GM19452 (cell line): Measurements from ENCODE around the gene PHC3.
A peak's percentile ranks its signal among the peaks of the same experiment; 100 is the strongest.

Experiments used
- ATAC-seq: cut with Tn5 transposase; IDR thresholded peaks from one replicate; pipeline ENCODE4 v1.9.1; 2021; ENCODE audit not compliant: unreplicated experiment

Gene PHC3

DNA sequence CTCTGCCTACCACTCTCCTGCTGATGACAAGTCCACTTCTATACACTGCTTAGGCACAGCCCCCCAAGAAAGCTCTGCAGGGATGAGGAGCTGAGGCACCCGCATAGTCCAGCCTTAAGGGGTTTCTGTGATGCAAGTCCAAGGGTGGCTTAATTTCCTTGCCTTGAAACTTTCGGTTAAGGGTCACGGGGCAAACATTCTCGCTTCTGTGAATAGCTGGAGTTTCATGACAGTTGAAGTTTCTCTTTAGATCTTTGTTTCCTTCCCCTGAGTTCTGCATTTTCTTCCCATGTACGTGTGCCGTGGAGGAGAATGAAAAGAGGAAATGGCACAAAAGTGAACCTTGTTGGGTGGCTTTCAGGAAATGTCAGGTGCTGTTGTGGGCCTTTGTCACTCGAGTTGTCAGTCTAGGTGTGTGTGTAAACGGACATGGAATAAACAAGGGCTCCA lies 136.7 kb downstream of the PHC3 start:
- peak; percentile 79 for ATAC-seq

- no peak for ATAC-seq
These were observed 137.3 kb downstream of the PHC3 start for GRCh38 chr3:170044271-170044670.

DNA sequence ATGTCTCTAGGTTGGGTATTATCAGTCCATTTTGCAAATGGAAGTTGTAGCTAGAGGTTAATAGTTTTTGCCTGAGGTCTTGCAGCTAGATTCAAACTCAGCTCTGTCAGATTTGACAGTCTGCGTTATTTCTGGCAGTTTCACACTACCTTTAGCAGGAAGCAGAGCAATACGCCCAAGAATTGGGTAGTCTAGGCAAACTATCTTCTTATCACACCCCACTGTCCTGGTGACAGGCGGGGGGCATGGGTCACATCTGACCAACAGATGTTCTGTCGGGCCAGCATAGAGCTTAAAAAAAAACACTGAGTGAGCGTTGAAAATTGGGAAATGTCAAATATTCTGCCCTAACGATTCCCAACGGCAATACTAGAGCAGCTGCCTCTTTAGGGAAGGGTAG lies 138.0 kb downstream of the PHC3 start:
- no peak for ATAC-seq

DNA sequence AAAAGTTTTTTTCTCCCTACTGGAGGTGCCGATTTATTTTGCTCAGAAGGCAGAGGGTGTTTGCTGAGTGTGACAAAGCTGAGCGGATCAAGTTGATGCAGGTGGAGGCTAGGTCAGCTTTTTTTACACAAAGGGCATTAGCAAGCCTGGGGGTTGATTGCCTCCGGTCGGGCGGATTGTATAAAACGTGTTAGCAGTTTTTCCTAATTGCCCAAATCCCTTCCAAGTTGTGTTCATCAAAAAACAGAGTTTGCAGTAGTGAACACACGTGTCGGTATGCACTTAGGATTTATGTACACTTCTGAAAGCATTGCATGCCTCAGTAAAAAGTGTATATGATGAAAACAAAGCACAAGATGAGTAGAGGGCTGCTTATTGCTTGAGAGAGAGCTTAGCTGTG lies 141.1 kb downstream of the PHC3 start:
- ATAC-seq = no peak

GRCh38 chr3:170038434-170039110 lies 143.0 kb downstream of the PHC3 start:
- ATAC-seq = no peak
